Inferior parietal cortex (tissue), 1 donor: ENCODE results near the gene BNIPL.

Source experiments
- DNase-seq: peaks from one replicate; pipeline ENCODE4 v3.0.0-alpha.2; 2016; ENCODE audit errors: extremely low spot score

Gene BNIPL

DNA sequence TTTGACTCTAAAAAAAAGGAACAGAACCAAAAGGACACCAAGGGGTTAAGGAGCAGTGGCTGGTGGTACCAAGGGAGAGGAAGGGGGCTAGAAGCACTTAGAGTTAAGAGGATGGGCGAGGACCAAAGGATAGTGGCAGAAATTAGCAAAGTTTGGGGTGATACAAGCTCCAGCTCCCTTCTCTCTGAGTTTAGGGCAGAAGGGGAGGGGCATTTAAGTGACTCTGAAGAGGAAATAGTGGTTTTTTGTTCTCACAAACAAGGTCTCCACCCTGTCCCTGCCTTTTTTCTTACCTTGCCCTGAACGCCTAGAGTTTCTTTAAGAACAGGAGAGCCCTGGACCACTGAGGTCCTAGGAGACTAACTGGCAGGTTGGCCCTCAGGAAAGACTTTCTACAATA, 19.8 kb downstream of the BNIPL start:
- no peak for DNase-seq

- DNase-seq = no peak
Observed at GRCh38 chr1:151058692-151059091, 22.3 kb downstream of the BNIPL start.

DNA sequence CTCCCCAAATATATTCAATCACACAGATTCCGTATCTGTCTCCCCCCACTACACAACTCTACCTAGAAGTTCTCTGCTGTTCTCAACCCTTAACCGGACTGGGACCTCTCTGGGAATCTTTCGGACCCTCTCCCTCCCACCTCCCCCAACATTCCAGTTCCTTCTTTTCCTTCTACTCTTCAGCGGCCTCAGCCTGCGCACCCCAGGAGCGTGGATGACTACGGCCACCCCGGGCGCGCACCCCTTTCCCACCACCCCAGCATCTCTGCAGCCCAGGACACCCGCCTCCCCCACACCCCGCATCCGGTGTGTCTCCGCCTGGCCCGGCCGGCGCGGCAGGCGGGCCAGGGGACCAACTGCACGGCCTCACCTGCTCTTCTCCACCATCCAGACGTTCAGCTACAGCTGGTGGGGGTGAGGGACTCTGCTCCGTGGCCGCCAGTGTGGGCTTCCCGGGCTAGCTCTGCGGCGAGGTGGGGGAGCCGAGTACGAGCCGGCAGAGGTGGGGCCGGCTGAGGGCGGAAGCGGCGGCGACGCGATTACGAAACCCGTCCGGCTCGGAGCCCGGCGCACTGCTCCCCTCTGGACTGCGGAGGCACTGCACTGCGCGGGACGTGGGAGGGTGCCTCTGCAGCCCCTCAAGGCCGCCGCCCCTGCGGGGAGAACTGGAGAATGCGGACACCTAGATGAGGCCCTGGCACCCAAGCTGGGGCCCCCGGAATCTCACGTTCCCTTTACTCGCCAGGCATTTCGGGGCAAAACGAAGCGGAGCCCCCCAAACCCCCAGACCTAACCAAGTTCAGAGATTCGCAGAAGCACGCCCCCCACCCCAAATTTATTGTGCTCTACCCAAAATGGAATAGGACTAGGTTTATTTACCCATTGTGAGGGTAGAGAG, 23.0 kb downstream of the BNIPL start, which contains the start of gene CDC42SE1:
TSS of gene CDC42SE1 (minus strand) at position 514 of the 898 bp plus-strand sequence. CDS start 3,892 bp downstream, outside the sequence.
- DNase-seq = peak; percentile 80

DNA sequence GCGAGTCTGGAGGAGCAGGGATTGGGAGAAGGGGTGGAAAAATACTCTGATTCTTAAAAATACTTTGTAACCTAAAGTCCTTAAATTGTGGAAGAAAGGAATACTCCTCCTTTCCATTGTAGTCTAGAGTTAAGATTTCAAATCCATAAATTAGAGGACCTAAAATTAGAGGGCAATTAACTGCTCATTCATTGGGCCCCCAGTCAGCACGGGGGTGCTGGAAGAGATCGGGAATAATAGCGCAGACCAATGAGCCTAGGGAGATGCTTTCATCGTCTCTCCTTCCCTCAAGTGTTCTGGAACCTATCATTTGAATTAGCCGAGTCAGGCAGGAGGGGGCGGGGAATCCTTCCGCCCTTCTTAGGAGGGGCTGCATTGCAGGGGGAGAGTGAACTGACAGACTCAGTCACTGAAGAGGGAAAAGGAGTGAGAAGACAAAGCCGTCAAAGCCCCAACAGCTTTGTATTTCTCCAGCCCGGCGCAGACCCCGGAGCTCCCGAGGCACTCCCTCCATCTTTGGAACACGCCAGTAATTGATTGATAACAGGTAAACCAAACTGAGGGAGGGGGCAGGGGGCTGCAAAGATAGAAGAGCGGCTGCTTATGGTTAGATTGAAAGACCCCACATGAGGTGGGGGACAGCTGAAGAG, 23.7 kb downstream of the BNIPL start, which contains the start of gene MLLT11:
TSS of gene MLLT11 (plus strand) at position 391 of the 650 bp plus-strand sequence. CDS start 6,828 bp downstream, outside the sequence.
- DNase-seq = peak; percentile 72

- no peak for DNase-seq
Observed at GRCh38 chr1:151060657-151061421, 24.5 kb downstream of the BNIPL start.

DNA sequence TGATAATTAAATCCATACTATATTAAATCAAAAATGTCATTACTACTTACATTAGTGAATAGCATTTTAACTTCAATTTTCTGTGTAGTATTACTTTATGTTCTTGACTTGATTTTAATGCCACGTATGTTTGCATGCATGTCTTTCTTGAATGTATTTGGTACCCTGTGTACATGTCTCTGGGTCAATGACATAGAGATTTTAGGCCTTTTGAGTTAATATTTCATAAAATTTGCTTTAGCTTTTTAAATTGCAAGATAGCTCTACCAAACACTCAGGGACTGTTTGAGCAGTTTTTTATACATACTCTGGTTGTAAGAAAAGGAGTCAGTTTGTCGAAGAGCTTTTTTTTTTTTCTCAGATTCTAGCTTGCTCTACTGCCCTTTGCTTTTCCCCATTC, 25.3 kb downstream of the BNIPL start:
- DNase-seq = no peak

DNA sequence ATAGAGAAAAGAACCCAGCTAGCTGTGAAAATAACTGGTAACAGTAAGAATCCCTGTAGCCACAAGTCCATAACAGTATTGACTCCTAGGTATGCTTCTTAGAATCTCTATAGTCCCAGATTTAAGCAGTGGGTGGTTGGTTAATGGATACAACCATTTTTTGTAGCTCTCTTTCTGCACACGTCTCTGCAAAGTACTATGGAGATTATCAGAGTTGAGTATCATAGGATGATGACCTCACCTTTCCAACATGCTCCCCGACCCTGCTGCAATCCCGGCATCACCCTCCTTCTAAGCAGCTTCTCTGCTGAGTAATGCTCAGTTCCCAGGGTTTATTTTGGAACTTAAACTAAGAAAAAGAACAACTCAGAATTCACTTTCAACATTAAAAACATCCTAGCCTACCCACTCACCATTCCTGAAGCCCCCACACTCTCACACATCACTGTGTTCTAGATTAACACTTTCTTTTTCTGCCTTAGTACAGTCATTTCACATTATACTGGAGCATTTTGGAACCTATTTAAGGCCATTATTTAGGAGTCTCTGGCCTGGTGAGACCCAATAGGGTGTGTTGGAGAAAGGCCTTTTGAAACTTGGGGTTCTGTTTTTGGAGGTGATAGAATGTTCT, 26.5 kb downstream of the BNIPL start:
- no peak for DNase-seq

GRCh38 chr1:151065089-151065645, 28.8 kb downstream of the BNIPL start:
- DNase-seq = no peak

- DNase-seq = no peak
Observed at GRCh38 chr1:151067185-151067584, 30.8 kb downstream of the BNIPL start.

DNA sequence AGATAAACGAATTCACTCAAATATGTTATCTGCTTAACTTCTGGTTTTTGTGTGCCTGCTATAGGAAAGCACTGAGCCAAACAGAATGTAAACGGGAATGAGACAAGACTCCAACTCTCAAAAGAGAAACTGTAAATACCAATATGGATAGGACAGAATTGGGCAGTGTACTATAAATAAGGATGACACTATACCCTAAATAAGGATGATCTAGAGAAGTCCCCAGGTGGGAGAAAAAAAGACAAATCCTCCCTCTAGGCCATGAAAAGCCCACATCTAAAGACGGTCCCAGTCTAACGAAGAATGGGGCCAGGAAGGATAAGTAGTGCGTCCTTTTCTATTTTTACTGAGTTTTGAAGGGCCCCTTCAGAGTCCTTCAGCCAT, 32.7 kb downstream of the BNIPL start:
- DNase-seq = no peak

DNA sequence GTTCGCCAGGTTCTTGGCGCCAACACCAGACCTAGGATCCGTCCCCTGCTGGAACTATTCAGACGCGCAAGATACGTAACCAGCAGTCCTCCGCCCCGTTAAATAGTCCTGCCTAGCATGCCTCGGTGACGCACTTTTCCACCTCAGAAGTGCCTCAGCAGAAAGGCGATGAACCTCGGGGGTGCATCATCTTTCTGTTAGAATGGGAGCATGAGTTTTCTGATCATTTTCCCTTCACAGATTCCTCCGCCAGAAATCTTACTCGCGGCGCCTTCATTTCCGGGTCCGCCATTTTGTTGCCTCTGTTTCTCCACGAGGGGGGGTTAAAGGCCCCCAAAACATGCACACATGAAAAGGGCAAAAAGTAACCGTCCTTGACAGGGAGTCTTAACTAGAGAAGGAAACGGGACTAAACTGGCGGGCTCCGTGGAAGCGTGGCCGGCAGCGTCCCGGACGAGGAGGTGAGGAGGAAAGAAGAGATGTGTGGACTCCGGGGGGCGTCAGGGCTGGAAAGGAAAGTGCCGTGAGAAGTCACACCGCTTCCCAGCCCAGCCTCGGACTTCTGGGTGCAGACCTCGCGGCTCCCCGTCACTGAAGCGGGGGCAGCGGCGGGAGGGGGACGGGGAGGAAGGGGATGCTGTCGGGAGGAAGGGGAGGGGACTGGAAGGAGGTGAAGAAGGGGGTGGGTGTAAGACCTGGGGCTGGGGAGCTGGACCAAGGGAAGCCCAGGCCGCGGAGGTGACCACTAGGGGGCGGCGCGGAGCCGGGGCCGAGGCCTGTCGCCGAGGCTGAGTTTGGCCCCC, 34.3 kb downstream of the BNIPL start, which contains the start of gene GABPB2:
TSS of gene GABPB2 (plus strand) at position 288 of the 803 bp plus-strand sequence. CDS start 17,429 bp downstream, outside the sequence.
- DNase-seq = peak; percentile 92

DNA sequence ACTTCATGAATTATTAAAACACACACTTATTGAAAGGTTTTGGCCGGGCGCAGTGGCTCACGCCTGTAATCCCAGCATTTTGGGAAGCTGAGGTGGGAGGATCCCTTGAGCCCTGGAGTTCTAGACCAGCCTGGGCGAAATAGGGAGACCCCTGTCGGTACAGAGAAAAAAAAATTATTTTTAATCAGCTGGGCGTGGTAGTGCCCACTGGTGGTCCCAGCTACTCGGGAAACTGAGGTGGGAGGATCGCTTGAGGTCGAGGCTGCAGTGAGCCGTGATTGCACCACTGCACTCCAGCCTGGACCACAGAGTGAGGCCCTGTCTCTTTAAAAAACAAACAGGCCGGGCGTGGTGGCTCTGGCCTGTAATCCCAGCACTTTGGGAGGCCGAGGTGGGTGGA, 35.8 kb downstream of the BNIPL start:
- DNase-seq = no peak

DNA sequence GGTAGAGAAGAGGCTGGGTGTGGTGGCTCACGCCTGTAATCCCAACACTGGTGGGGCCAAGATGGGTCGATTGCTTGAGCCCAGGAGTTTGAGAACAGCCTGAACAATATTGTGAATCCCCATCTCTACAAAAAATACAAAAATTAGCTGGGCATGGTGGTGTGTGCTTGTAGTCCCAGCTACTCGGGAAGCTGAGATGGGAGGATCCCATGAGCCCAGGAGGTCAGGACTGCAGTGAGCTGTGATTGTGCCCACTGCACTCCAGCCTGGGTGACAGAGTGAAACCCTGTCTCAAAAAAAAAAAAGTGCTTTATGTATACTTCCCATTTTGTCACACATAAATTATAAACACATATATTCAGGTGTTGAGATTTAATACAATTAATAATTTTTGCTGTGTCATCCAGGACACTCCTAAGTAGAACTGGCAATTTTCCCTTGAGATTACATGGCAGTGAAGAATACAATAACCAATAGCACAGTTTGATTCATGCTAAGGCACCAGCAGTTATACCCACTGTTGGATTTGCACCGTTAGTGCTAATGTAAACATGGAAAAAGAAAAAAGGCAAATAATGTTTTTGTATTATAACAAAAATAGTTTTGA, 49.7 kb downstream of the BNIPL start:
- DNase-seq = no peak
